ENCODE measurements around the gene ARPC2.
A peak's percentile ranks its signal among the peaks of the same experiment; 100 is the strongest.
"Not testable (repeated sequence)": the region's sequence is repeated elsewhere in the genome, so short reads cannot be mapped to it uniquely, and the experiment has no call there.

The ARPC2 gene

GRCh38 chr2:218266316-218266979 is 49.5 kb downstream of the ARPC2 start:
- no peak overlapping the region for H3K4me3 Mint-ChIP-seq
- H3K27ac Mint-ChIP-seq = no peak overlapping the region
- H3K4me1 Mint-ChIP-seq (ENCODE audit: low read depth) = peaks cover 33% of the 10 kb centered on the region
- H3K36me3 Mint-ChIP-seq = peaks cover 6% of the 10 kb centered on the region
- H3K9me3 Mint-ChIP-seq (ENCODE audit: low read depth) = no peaks in the 10 kb centered on the region
- no peaks in the 10 kb centered on the region for H3K27me3 Mint-ChIP-seq

GRCh38 chr2:218267259-218267658 is 50.3 kb downstream of the ARPC2 start:
- Mint-ChIP-seq H3K4me3 (peak overlapping the region; percentile 39), H3K27me3 (no peaks in the 10 kb centered on the region), H3K27ac (no peak overlapping the region)

GRCh38 chr2:218269900-218270720 is 53.1 kb downstream of the ARPC2 start, which contains the start of the genes AAMP and PNKD:
TSS of gene AAMP (minus strand) at chr2:218270137. CDS start at chr2:218270086, 51 bp downstream.
TSS of gene PNKD (plus strand) at chr2:218270519. CDS start at chr2:218270536, 17 bp downstream.
- peak within 1 kb of the TSS; percentile 90 for H3K27ac Mint-ChIP-seq
- H3K27me3 Mint-ChIP-seq = no peaks in the 10 kb centered on the region
- H3K4me3 Mint-ChIP-seq = peak within 1 kb of the TSS; percentile 95
- H3K4me1 Mint-ChIP-seq (ENCODE audit: low read depth) = peaks cover 45% of the 10 kb centered on the region
- H3K9me3 Mint-ChIP-seq (ENCODE audit: low read depth) = no peaks in the 10 kb centered on the region
- peaks cover 6% of the 10 kb centered on the region for H3K36me3 Mint-ChIP-seq

More at GRCh38 chr2:218267259-218267658, 50.3 kb downstream of the ARPC2 start:
- Mint-ChIP-seq H3K4me1 (ENCODE audit: low read depth) (peaks cover 41% of the 10 kb centered on the region), H3K36me3 (peaks cover 6% of the 10 kb centered on the region), H3K9me3 (ENCODE audit: low read depth) (no peaks in the 10 kb centered on the region)

- Mint-ChIP-seq H3K9me3 (ENCODE audit: low read depth) (no peaks in the 10 kb centered on the region), H3K4me3 (peak overlapping the region; percentile 95), H3K27me3 (no peaks in the 10 kb centered on the region), H3K27ac (peak overlapping the region; percentile 90), H3K36me3 (peaks cover 6% of the 10 kb centered on the region), H3K4me1 (ENCODE audit: low read depth) (peaks cover 44% of the 10 kb centered on the region)
These were observed 53.9 kb downstream of the ARPC2 start for GRCh38 chr2:218270721-218271486.

- Mint-ChIP-seq H3K27me3 (no peaks in the 10 kb centered on the region), H3K4me3 (peak overlapping the region; percentile 95), H3K27ac (peak overlapping the region; percentile 11), H3K36me3 (peaks cover 6% of the 10 kb centered on the region), H3K9me3 (ENCODE audit: low read depth) (no peaks in the 10 kb centered on the region), H3K4me1 (ENCODE audit: low read depth) (peaks cover 43% of the 10 kb centered on the region)
These were observed 54.5 kb downstream of the ARPC2 start for GRCh38 chr2:218271487-218271797.

- Mint-ChIP-seq H3K4me1 (ENCODE audit: low read depth) (peaks cover 43% of the 10 kb centered on the region), H3K36me3 (peaks cover 6% of the 10 kb centered on the region), H3K4me3 (peak overlapping the region; percentile 95), H3K27ac (peak overlapping the region; percentile 11), H3K9me3 (ENCODE audit: low read depth) (no peaks in the 10 kb centered on the region), H3K27me3 (no peaks in the 10 kb centered on the region)
These were observed 55.0 kb downstream of the ARPC2 start for GRCh38 chr2:218271865-218272530.

- no peaks in the 10 kb centered on the region for H3K27me3 Mint-ChIP-seq
- peaks cover 4% of the 10 kb centered on the region for H3K36me3 Mint-ChIP-seq
- peak overlapping the region; percentile 28 for H3K27ac Mint-ChIP-seq
- H3K9me3 Mint-ChIP-seq (ENCODE audit: low read depth) = no peaks in the 10 kb centered on the region
- H3K4me3 Mint-ChIP-seq = no peak overlapping the region
- H3K4me1 Mint-ChIP-seq (ENCODE audit: low read depth) = peaks cover 36% of the 10 kb centered on the region
These were observed 55.7 kb downstream of the ARPC2 start for GRCh38 chr2:218272531-218273212.

- H3K36me3 Mint-ChIP-seq, H3K27me3 Mint-ChIP-seq, H3K4me3 Mint-ChIP-seq: not testable (repeated sequence)
These were observed 56.4 kb downstream of the ARPC2 start for GRCh38 chr2:218273214-218273907.

GRCh38 chr2:218273908-218274249 is 56.9 kb downstream of the ARPC2 start:
- Mint-ChIP-seq H3K36me3 (peaks cover 4% of the 10 kb centered on the region), H3K4me1 (ENCODE audit: low read depth) (peaks cover 35% of the 10 kb centered on the region), H3K27me3 (no peaks in the 10 kb centered on the region), H3K9me3 (ENCODE audit: low read depth) (no peaks in the 10 kb centered on the region), H3K27ac (peak overlapping the region; percentile 34), H3K4me3 (no peak overlapping the region)

More at GRCh38 chr2:218273214-218273907, 56.4 kb downstream of the ARPC2 start:
- H3K9me3 Mint-ChIP-seq (ENCODE audit: low read depth) = not testable (repeated sequence)
- Mint-ChIP-seq H3K27ac (peak overlapping the region; percentile 34), H3K4me1 (ENCODE audit: low read depth) (peaks cover 36% of the 10 kb centered on the region)

- Mint-ChIP-seq H3K4me1 (ENCODE audit: low read depth) (peaks cover 30% of the 10 kb centered on the region), H3K27ac (peak overlapping the region; percentile 34), H3K9me3 (ENCODE audit: low read depth) (no peaks in the 10 kb centered on the region), H3K36me3 (no peaks in the 10 kb centered on the region), H3K4me3 (no peak overlapping the region), H3K27me3 (no peaks in the 10 kb centered on the region)
These were observed 57.6 kb downstream of the ARPC2 start for GRCh38 chr2:218274586-218274985.

- peaks cover 25% of the 10 kb centered on the region for H3K4me1 Mint-ChIP-seq (ENCODE audit: low read depth)
- H3K9me3 Mint-ChIP-seq (ENCODE audit: low read depth) = no peaks in the 10 kb centered on the region
- no peak overlapping the region for H3K4me3 Mint-ChIP-seq
- no peaks in the 10 kb centered on the region for H3K27me3 Mint-ChIP-seq
- H3K36me3 Mint-ChIP-seq = peaks cover 2% of the 10 kb centered on the region
- H3K27ac Mint-ChIP-seq = peak overlapping the region; percentile 50
These were observed 58.5 kb downstream of the ARPC2 start for GRCh38 chr2:218275371-218276072.

GRCh38 chr2:218276986-218277755 is 60.2 kb downstream of the ARPC2 start:
- H3K27ac Mint-ChIP-seq = peak overlapping the region; percentile 50
- H3K4me3 Mint-ChIP-seq = no peak overlapping the region
- H3K27me3 Mint-ChIP-seq = no peaks in the 10 kb centered on the region
- H3K9me3 Mint-ChIP-seq (ENCODE audit: low read depth) = no peaks in the 10 kb centered on the region
- peaks cover 13% of the 10 kb centered on the region for H3K4me1 Mint-ChIP-seq (ENCODE audit: low read depth)
- peaks cover 2% of the 10 kb centered on the region for H3K36me3 Mint-ChIP-seq

- H3K36me3 Mint-ChIP-seq = peaks cover 2% of the 10 kb centered on the region
- no peak overlapping the region for H3K4me3 Mint-ChIP-seq
- peaks cover 14% of the 10 kb centered on the region for H3K4me1 Mint-ChIP-seq (ENCODE audit: low read depth)
- no peaks in the 10 kb centered on the region for H3K9me3 Mint-ChIP-seq (ENCODE audit: low read depth)
- no peaks in the 10 kb centered on the region for H3K27me3 Mint-ChIP-seq
- no peak overlapping the region for H3K27ac Mint-ChIP-seq
These were observed 60.9 kb downstream of the ARPC2 start for GRCh38 chr2:218277921-218278320.

All from activated naive CD8-positive, alpha-beta T cell (primary cell).